Measurements from ENCODE around the gene TULP4. TPM values are rescaled to one million over a fixed set of nuclear protein-coding genes. Genes with fewer than 3 reads are reported as not detected.

Gene TULP4
- total and polyA plus RNA-seq, 2 of the 8 experiments (the other 6 are each of a cell fraction or from before 2014, with no cell fraction given) = 7.7 to 51.6 TPM

- TF ChIP-seq CTBP2 (IDR thresholded peaks at IDR 0.05; ENCODE audit: borderline replicate concordance, insufficient read depth, insufficient read length, low read length) (no peak), BCL11A (IDR thresholded peaks at IDR 0.05; ENCODE audit: low read depth in 2 of 2, low read length in 2 of 2) (no peak), EP300 (IDR thresholded peaks at IDR 0.05; ENCODE audit: borderline replicate concordance in 1 of 2, low read depth in 2 of 2, low read length in 2 of 2) (no peak)
Measured at GRCh38 chr6:158557927-158558326, 245.7 kb downstream of the TULP4 start (continued).
